Fibroblast of lung (primary cell): ENCODE data around the gene ADAMTS16.

Source experiments
- EZH2 ChIP-seq: IDR thresholded peaks from 2 replicates; pipeline ENCODE4 v1.5.1; 2012; ENCODE audit warnings: low read length, control low read depth, mild to moderate bottlenecking; ENCODE audit errors: missing control alignments
- TF ChIP-seq, protein P1 (sequence below), 2 donors: IDR thresholded peaks in 1 of 2; conservative IDR thresholded peaks in 1 of 2; 1 replicate in 1 of 2; 2 replicates in 1 of 2; pipeline ENCODE4 v1.5.1; 2011 to 2012; ENCODE audit warnings: low read length in 2 of 2, control low read depth in 1 of 2, inconsistent platforms in 1 of 2, low read depth in 1 of 2, mild to moderate bottlenecking in 1 of 2

DNA sequence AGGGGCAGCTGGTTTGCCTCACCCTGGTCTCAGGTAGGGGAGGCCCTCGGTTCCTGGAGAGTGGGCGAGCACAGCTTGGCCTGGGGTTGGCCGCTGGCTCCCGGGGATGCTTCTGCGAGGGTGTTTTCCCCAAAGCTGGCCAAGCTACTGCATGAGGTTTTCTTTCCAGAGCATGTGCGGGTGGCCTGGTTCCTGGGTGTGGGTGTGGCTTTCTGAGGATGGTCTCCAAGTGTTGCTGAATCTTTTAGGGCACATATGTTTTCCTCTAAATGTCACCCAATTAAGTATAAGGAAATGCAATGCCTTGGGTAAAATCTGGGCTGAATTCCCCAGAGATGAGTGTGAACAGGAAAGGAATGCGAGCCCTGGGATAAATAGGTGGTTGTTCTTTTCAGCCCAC is 166.6 kb downstream of the ADAMTS16 start:
- TF ChIP-seq, protein P1, sequence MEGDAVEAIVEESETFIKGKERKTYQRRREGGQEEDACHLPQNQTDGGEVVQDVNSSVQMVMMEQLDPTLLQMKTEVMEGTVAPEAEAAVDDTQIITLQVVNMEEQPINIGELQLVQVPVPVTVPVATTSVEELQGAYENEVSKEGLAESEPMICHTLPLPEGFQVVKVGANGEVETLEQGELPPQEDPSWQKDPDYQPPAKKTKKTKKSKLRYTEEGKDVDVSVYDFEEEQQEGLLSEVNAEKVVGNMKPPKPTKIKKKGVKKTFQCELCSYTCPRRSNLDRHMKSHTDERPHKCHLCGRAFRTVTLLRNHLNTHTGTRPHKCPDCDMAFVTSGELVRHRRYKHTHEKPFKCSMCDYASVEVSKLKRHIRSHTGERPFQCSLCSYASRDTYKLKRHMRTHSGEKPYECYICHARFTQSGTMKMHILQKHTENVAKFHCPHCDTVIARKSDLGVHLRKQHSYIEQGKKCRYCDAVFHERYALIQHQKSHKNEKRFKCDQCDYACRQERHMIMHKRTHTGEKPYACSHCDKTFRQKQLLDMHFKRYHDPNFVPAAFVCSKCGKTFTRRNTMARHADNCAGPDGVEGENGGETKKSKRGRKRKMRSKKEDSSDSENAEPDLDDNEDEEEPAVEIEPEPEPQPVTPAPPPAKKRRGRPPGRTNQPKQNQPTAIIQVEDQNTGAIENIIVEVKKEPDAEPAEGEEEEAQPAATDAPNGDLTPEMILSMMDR (conservative IDR thresholded peaks at IDR 0.05 in 1 of 2, IDR thresholded peaks at IDR 0.05 in 1 of 2; ENCODE audit: low read depth in 1 of 2, low read length in 2 of 2): no peak
- no peak for TF ChIP-seq EZH2
